NCI-H2227 (cell line): Measurements from ENCODE around the gene SCN5A.

Experiments
- DNase-seq: peaks from one replicate; lab custom pipeline; 2025; ENCODE audit not compliant: unreplicated experiment; lab: John Stamatoyannopoulos, UW

The SCN5A gene

GRCh38 chr3:38511546-38511945, 137.9 kb downstream of the SCN5A start:
- DNase-seq, result no peak

- no peak for DNase-seq
Observed at GRCh38 chr3:38510631-38511030, 138.9 kb downstream of the SCN5A start.

GRCh38 chr3:38509732-38510131, 139.8 kb downstream of the SCN5A start:
- no peak for DNase-seq

GRCh38 chr3:38507120-38507519, 142.4 kb downstream of the SCN5A start:
- no peak for DNase-seq

- no peak for DNase-seq
Observed at GRCh38 chr3:38500688-38501417, 148.6 kb downstream of the SCN5A start.
